Measurements from ENCODE around the gene TMEM132C.

Gene TMEM132C

GRCh38 chr12:128537668-128538067 lies 270.7 kb downstream of the TMEM132C start:
- H3K27me3 ChIP-seq (ENCODE audit: insufficient read depth, poor library complexity, severe bottlenecking): no peaks in the 10 kb centered on the region
- no peak for TF ChIP-seq REST (IDR thresholded peaks at IDR 0.05; ENCODE audit: insufficient replicate concordance, low read depth)
- TF ChIP-seq SPI1 (IDR thresholded peaks at IDR 0.05; ENCODE audit: borderline replicate concordance, low read depth): no peak
- TF ChIP-seq GABPA (IDR thresholded peaks at IDR 0.05; ENCODE audit: low read depth): no peak
- TF ChIP-seq POLR2AphosphoS5 (IDR thresholded peaks at IDR 0.05; ENCODE audit: low read depth): no peak
- no peak for TF ChIP-seq CTCF (IDR thresholded peaks at IDR 0.05; ENCODE audit: insufficient read depth, low read length)
- H3K4me3 ChIP-seq (replicated peaks; ENCODE audit: insufficient read depth, low read length): no peak overlapping the region
- DNase-seq (ENCODE audit: low read depth in 1 of 2, low spot score in 1 of 2): no peak
- no peak overlapping the region for H3K27ac ChIP-seq (replicated peaks)

- H3K27ac ChIP-seq (replicated peaks): no peak overlapping the region
- TF ChIP-seq POLR2AphosphoS5 (IDR thresholded peaks at IDR 0.05; ENCODE audit: low read depth) (no peak), REST (IDR thresholded peaks at IDR 0.05; ENCODE audit: insufficient replicate concordance, low read depth) (no peak), CTCF (IDR thresholded peaks at IDR 0.05; ENCODE audit: insufficient read depth, low read length) (no peak), SPI1 (IDR thresholded peaks at IDR 0.05; ENCODE audit: borderline replicate concordance, low read depth) (no peak), GABPA (IDR thresholded peaks at IDR 0.05; ENCODE audit: low read depth) (no peak)
Observed at GRCh38 chr12:128542844-128543243, 275.9 kb downstream of the TMEM132C start.

GRCh38 chr12:128543460-128543859 lies 276.5 kb downstream of the TMEM132C start:
- no peak overlapping the region for H3K4me3 ChIP-seq (replicated peaks; ENCODE audit: insufficient read depth, low read length)
- TF ChIP-seq CTCF (IDR thresholded peaks at IDR 0.05; ENCODE audit: insufficient read depth, low read length): no peak
- TF ChIP-seq POLR2AphosphoS5 (IDR thresholded peaks at IDR 0.05; ENCODE audit: low read depth): no peak
- TF ChIP-seq SPI1 (IDR thresholded peaks at IDR 0.05; ENCODE audit: borderline replicate concordance, low read depth): no peak
- TF ChIP-seq REST (IDR thresholded peaks at IDR 0.05; ENCODE audit: insufficient replicate concordance, low read depth): no peak
- no peak for TF ChIP-seq GABPA (IDR thresholded peaks at IDR 0.05; ENCODE audit: low read depth)
- no peak for DNase-seq (ENCODE audit: low read depth in 1 of 2, low spot score in 1 of 2)
- no peak overlapping the region for H3K27ac ChIP-seq (replicated peaks)
- H3K27me3 ChIP-seq (ENCODE audit: insufficient read depth, poor library complexity, severe bottlenecking): no peaks in the 10 kb centered on the region

More at GRCh38 chr12:128542844-128543243, 275.9 kb downstream of the TMEM132C start:
- H3K4me3 ChIP-seq (replicated peaks; ENCODE audit: insufficient read depth, low read length): no peak overlapping the region
- no peak for DNase-seq (ENCODE audit: low read depth in 1 of 2, low spot score in 1 of 2)
- H3K27me3 ChIP-seq (ENCODE audit: insufficient read depth, poor library complexity, severe bottlenecking): no peaks in the 10 kb centered on the region

Measured in HL-60 (cell line).